Tibial artery (tissue), 4 donors: ENCODE measurements around the gene RAD1.
"Not testable (repeated sequence)": the region's sequence is repeated elsewhere in the genome, so short reads cannot be mapped to it uniquely, and the experiment has no call there.

Experiments used
- DNase-seq, 2 donors: peaks; one replicate each; pipeline ENCODE4 v3.0.0-alpha.2; 2019
- H3K27ac ChIP-seq, 2 donors: fragments of 200-600 bp; sonication (generic) in 1 of 2; 1 replicate in 1 of 2; 2 replicates in 1 of 2; pipeline ENCODE4 v1.5.1; 2018 to 2019; ENCODE audit warnings: mild to moderate bottlenecking in 1 of 2
- H3K27me3 ChIP-seq, 2 donors: fragments of 200-600 bp; sonication (generic) in 1 of 2; one replicate each; pipeline versions ENCODE4 v1.5.1 to v1.6.0; 2016 to 2019
- H3K36me3 ChIP-seq, 3 donors: fragments of 200-600 bp; sonication (generic) in 2 of 3; one replicate each; pipeline ENCODE4 v1.5.1; 2016 to 2019; ENCODE audit warnings: mild to moderate bottlenecking in 2 of 3
- H3K4me1 ChIP-seq, 4 donors: fragments of 200-600 bp; sonication (generic) in 2 of 4; 1 replicate in 3 of 4; 2 replicates in 1 of 4; pipeline ENCODE4 v1.5.1; 2016 to 2019
- H3K4me3 ChIP-seq, 2 donors: fragments of 200-600 bp; sonication (generic) in 1 of 2; 1 replicate in 1 of 2; 2 replicates in 1 of 2; pipeline ENCODE4 v1.5.1; 2018 to 2019; ENCODE audit warnings: mild to moderate bottlenecking in 2 of 2
- H3K9me3 ChIP-seq, 3 donors: fragments of 200-600 bp; sonication (generic) in 1 of 3; one replicate each; pipeline ENCODE4 v1.5.1; 2016 to 2019
- intact Hi-C: fragments of 100-400 bp; cut with DNase I; formaldehyde crosslinking; loops from one replicate; pipeline ENCODE4 v1.15.0; 2023; ENCODE audit warnings: low total_unique reads
- TF ChIP-seq, protein P1 (sequence below), 2 experiments: fragments of 200-600 bp in 1 of 2; fragments of 450-650 bp in 1 of 2; IDR thresholded peaks; one replicate each; pipeline ENCODE4 v1.5.1; 2017 to 2019; ENCODE audit warnings: antibody characterized with exemption in 2 of 2, mild to moderate bottlenecking in 1 of 2, moderate library complexity in 1 of 2

The RAD1 gene

DNA sequence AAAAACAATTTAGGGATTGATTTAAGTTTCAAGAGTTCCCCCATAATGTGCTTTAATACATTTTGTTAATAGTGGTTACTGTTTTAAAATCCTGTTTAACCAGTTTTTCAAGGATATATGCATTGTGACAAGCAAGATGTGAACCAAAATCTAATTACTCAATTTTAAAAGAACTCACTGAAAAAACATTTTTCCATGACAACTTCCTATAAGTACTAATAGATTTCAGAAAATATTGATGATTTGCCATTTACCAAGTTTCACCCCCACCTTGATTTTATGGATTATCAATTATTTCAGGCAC lies 9.1 kb upstream of the RAD1 start:
- Histone ChIP-seq H3K4me3 (no peak overlapping the region), H3K9me3 (no peaks in the 10 kb centered on the region), H3K27ac (no peak overlapping the region), H3K4me1 (peaks cover 0 to 13% (median 3%) of the 10 kb centered on the region in 4 donors), H3K27me3 (no peaks in the 10 kb centered on the region), H3K36me3 (peaks cover 42 to 62% (median 56%) of the 10 kb centered on the region in 3 donors)
- intact Hi-C loops: no loop called here
- TF ChIP-seq, protein P1, sequence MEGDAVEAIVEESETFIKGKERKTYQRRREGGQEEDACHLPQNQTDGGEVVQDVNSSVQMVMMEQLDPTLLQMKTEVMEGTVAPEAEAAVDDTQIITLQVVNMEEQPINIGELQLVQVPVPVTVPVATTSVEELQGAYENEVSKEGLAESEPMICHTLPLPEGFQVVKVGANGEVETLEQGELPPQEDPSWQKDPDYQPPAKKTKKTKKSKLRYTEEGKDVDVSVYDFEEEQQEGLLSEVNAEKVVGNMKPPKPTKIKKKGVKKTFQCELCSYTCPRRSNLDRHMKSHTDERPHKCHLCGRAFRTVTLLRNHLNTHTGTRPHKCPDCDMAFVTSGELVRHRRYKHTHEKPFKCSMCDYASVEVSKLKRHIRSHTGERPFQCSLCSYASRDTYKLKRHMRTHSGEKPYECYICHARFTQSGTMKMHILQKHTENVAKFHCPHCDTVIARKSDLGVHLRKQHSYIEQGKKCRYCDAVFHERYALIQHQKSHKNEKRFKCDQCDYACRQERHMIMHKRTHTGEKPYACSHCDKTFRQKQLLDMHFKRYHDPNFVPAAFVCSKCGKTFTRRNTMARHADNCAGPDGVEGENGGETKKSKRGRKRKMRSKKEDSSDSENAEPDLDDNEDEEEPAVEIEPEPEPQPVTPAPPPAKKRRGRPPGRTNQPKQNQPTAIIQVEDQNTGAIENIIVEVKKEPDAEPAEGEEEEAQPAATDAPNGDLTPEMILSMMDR (IDR thresholded peaks at IDR 0.05): no peak
- no peak for DNase-seq

DNA sequence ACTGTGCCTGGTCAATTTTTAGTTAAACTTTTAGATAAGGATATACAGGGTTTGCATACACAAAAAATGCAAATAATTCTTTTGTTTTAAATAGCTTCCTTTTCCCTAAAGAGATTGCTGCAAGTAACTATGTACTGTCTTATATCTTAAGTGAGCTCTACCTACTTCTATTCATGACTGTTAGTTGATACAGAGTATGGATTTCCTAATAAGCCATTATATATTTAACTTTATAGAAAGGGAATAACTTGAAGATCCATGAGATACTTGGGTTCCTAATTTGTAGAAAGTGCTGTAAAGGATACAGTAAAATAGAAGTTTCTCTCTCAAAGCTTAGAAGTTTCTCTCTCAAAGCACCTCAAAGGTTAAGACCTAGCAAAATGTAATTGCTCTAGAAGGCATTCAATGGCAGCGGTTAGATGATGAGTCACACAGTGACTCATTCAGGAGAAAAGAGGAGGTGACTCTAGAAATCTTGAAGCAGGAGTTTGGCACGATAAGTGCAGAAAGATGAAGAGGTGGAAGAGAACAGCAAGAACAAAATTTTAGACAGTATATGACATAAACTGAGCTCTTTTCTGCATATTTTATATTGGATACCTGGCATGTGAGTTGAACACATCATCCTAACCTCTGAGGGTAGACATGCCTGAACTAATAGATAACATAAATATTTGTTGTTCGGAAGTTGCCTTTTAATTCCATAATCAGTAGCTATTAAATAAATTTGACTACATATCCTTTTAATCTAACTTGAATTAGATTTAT lies 8.6 kb upstream of the RAD1 start:
- peaks cover 42 to 66% (median 56%) of the 10 kb centered on the region in 3 donors for H3K36me3 ChIP-seq
- TF ChIP-seq, protein P1 (IDR thresholded peaks at IDR 0.05): no peak
- DNase-seq: no peak
- H3K4me3 ChIP-seq: no peak overlapping the region
- no peak overlapping the region for H3K27ac ChIP-seq
- H3K27me3 ChIP-seq: no peaks in the 10 kb centered on the region
- peaks cover 0 to 12% (median 2%) of the 10 kb centered on the region in 4 donors for H3K4me1 ChIP-seq
- intact Hi-C loops: no loop called here
- H3K9me3 ChIP-seq: no peaks in the 10 kb centered on the region

DNA sequence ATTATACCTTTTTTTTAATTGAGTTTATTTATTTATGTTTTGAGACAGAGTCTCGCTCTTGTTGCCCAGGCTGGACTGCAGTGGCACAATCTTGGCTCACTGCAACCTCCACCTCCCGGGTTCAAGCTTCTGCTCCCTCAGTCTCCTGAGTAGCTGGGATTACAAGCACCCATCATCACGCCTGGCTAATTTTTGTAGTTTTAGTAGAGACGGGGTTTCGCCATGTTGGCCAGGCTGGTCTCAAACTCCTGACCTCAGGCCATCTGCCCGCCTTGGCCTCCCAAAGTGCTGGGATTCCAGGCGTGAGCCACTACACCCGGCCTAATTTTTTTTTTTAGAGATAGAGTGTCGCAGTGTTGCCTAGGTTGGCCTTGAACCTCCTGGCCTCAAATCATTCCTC lies 8.0 kb upstream of the RAD1 start:
- DNase-seq, H3K4me3 ChIP-seq, intact Hi-C loops, H3K4me1 ChIP-seq, H3K27ac ChIP-seq, H3K9me3 ChIP-seq, H3K27me3 ChIP-seq: not testable (repeated sequence)
- peaks cover 42 to 70% (median 56%) of the 10 kb centered on the region in 3 donors for H3K36me3 ChIP-seq

DNA sequence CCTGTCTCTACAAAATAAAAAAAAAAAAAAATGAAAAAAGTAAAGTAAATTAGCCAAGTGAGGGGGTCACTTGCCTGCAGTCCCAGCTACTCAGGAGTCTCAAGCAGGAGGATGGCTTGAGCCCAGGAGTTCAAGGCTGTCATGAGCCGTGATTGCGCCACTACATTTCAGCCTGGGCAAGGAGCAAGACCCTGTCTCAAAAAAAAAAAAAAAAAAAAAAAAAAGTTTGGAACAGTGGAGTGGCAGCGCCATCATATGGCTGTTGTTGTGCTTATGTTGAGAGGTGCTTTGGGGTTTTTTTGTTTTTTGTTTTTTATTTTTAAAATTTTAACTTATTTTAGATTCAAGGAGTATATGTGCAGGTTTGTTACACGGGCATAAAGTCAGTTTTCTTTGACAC lies 3.8 kb upstream of the RAD1 start:
- TF ChIP-seq, protein P1 (IDR thresholded peaks at IDR 0.05): no peak
- Histone ChIP-seq H3K27ac (no peak overlapping the region), H3K4me3 (no peak overlapping the region), H3K9me3 (no peaks in the 10 kb centered on the region), H3K4me1 (peaks cover 0 to 27% (median 21%) of the 10 kb centered on the region in 4 donors), H3K27me3 (no peaks in the 10 kb centered on the region), H3K36me3 (peaks cover 34 to 46% (median 37%) of the 10 kb centered on the region in 3 donors)
- no peak for DNase-seq
- intact Hi-C loops: no loop called here

DNA sequence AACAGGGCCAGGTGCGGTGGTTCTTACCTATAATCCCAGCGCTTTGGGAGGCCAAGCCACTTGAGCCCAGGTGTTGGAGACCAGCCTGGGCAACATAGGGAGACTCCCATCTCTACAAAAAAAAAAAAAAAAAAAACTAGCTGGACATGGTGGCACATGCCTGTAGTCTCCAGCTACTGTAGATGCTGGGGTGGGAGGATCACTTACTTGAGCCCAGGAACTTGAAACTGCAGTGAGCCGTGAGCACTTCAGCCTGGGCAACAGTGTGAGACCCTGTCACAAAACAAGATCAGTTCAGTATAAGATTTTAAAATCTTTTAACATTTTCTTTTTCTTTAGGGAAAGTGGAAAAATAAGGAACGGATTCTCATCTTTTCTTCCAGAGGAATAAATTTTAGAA lies 2.7 kb upstream of the RAD1 start:
- peaks cover 0 to 34% (median 28%) of the 10 kb centered on the region in 4 donors for H3K4me1 ChIP-seq
- H3K27ac ChIP-seq: no peak overlapping the region
- TF ChIP-seq, protein P1 (IDR thresholded peaks at IDR 0.05): no peak
- H3K9me3 ChIP-seq: no peaks in the 10 kb centered on the region
- no peaks in the 10 kb centered on the region for H3K27me3 ChIP-seq
- intact Hi-C loops: no loop called here
- no peak for DNase-seq
- peaks cover 27 to 36% (median 32%) of the 10 kb centered on the region in 3 donors for H3K36me3 ChIP-seq
- H3K4me3 ChIP-seq: no peak overlapping the region

DNA sequence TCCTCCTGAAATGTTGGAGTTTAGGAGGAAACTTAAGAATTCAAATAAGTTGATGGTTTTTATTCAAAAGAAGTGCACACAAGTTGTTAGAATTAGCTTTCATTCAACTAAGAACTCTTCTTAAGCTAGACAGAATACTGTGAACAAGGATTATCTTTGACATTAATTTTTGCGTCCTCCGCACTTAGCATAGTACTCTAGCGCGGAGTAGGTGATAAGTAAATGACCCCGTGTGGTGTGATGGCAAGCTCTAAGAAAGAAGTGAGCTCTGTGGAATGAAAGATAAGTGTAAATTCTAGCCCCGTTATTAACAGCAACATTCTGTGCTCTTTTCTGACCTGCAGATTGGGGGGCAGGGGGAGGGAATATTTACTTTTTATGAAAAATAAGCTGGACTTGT lies 1.2 kb upstream of the RAD1 start:
- Histone ChIP-seq H3K9me3 (no peaks in the 10 kb centered on the region), H3K36me3 (peaks cover 24 to 30% (median 25%) of the 10 kb centered on the region in 3 donors), H3K4me3 (peak overlapping the region; percentile 88 to 96), H3K27me3 (no peaks in the 10 kb centered on the region), H3K27ac (peak overlapping the region in 1 of 2 donors; percentile 86), H3K4me1 (peaks cover 0 to 38% (median 28%) of the 10 kb centered on the region in 4 donors)
- intact Hi-C loops: no loop called here
- TF ChIP-seq, protein P1 (IDR thresholded peaks at IDR 0.05): no peak
- no peak for DNase-seq
